CD14-positive monocyte (primary cell): ENCODE results near the gene ERICH3. TPM values are rescaled to one million over a fixed set of nuclear protein-coding genes. Genes with fewer than 3 reads are reported as not detected.

Source experiments
- DNase-seq, 3 donors: peaks; one replicate each; pipeline ENCODE4 v3.0.0-alpha.2; 2011 to 2022
- H2AFZ ChIP-seq: 2 replicates; pipeline ENCODE4 v1.6.0; 2012; ENCODE audit warnings: mild to moderate bottlenecking, low read depth, low read length, inconsistent platforms; ENCODE audit not compliant: insufficient read depth, poor library complexity, severe bottlenecking
- H3K27ac ChIP-seq, 2 donors: 1 replicate in 1 of 2; 2 replicates in 1 of 2; pipeline ENCODE4 v1.5.1; 2012 to 2013; ENCODE audit warnings: low read length in 2 of 2, control low read depth in 1 of 2, inconsistent platforms in 1 of 2, low read depth in 1 of 2, mild to moderate bottlenecking in 1 of 2
- H3K27me3 ChIP-seq, 2 donors: one replicate each; pipeline versions ENCODE4 v1.6.0 to v1.6.1; 2011 to 2013; ENCODE audit warnings: low read length in 2 of 2; ENCODE audit not compliant: control insufficient read depth in 2 of 2, insufficient read depth in 2 of 2
- H3K36me3 ChIP-seq, 2 donors: replicated peaks in 1 of 2; 1 replicate in 1 of 2; 2 replicates in 1 of 2; pipeline versions ENCODE4 v1.5.1 to v1.6.1; 2012 to 2013; ENCODE audit warnings: low read length in 2 of 2, control low read depth in 1 of 2, inconsistent platforms in 1 of 2, mild to moderate bottlenecking in 1 of 2; ENCODE audit not compliant: insufficient read depth in 2 of 2, control insufficient read depth in 1 of 2
- H3K4me1 ChIP-seq, 2 donors: 1 replicate in 1 of 2; 2 replicates in 1 of 2; pipeline versions ENCODE4 v1.5.1 to v1.6.1; 2012 to 2013; ENCODE audit warnings: low read length in 2 of 2, control low read depth in 1 of 2, inconsistent platforms in 1 of 2, mild to moderate bottlenecking in 1 of 2, moderate library complexity in 1 of 2; ENCODE audit not compliant: insufficient read depth in 2 of 2, control insufficient read depth in 1 of 2
- H3K4me2 ChIP-seq: replicated peaks from 2 replicates; pipeline ENCODE3; 2012; ENCODE audit warnings: low read length, moderate library complexity, mild to moderate bottlenecking; ENCODE audit not compliant: poor library complexity, severe bottlenecking; ENCODE audit errors: extremely low read depth
- H3K4me3 ChIP-seq, 3 experiments: fragments of 200-600 bp in 1 of 3; sonication (generic) in 1 of 3; replicated peaks in 1 of 3; 1 replicate in 2 of 3; 2 replicates in 1 of 3; pipeline ENCODE4 v1.5.1; 2011 to 2013; ENCODE audit warnings: low read length in 3 of 3, mild to moderate bottlenecking in 3 of 3, control low read depth in 2 of 3, low read depth in 2 of 3, inconsistent platforms in 1 of 3, moderate library complexity in 1 of 3
- H3K79me2 ChIP-seq: 2 replicates; pipeline ENCODE4 v1.6.0; 2012; ENCODE audit warnings: mild to moderate bottlenecking, control low read depth, inconsistent platforms, low read length, moderate library complexity; ENCODE audit not compliant: insufficient read depth
- H3K9ac ChIP-seq: 2 replicates; pipeline ENCODE4 v1.6.0; 2017; ENCODE audit warnings: low read length, mild to moderate bottlenecking; ENCODE audit not compliant: insufficient read depth, poor library complexity, severe bottlenecking
- H3K9me3 ChIP-seq, 2 donors: replicated peaks in 1 of 2; 1 replicate in 1 of 2; 2 replicates in 1 of 2; pipeline versions ENCODE4 v1.5.1 to v1.6.1; 2012 to 2013; ENCODE audit warnings: low read length in 2 of 2, control low read depth in 1 of 2; ENCODE audit not compliant: control insufficient read depth in 1 of 2, insufficient read depth in 1 of 2
- H4K20me1 ChIP-seq: 2 replicates; pipeline ENCODE4 v1.6.0; 2012; ENCODE audit warnings: mild to moderate bottlenecking, low read length, control low read depth, moderate library complexity; ENCODE audit not compliant: insufficient read depth
- H3K27ac Mint-ChIP-seq, 7 donors: one replicate each; pipeline ENCODE4 v1.8.0; 2020; ENCODE audit warnings: mild to moderate bottlenecking in 7 of 7, mixed read lengths in 7 of 7, moderate library complexity in 6 of 7, inconsistent platforms in 2 of 7
- H3K27me3 Mint-ChIP-seq, 3 donors: one replicate each; pipeline ENCODE4 v1.8.0; 2021 to 2022; ENCODE audit warnings: low read depth in 3 of 3, mild to moderate bottlenecking in 3 of 3, mixed read lengths in 3 of 3, moderate library complexity in 3 of 3, inconsistent platforms in 1 of 3
- H3K36me3 Mint-ChIP-seq, 2 donors: one replicate each; pipeline ENCODE4 v1.8.0; 2020; ENCODE audit warnings: mixed read lengths in 2 of 2, inconsistent platforms in 1 of 2, mild to moderate bottlenecking in 1 of 2
- H3K4me1 Mint-ChIP-seq: one replicate; pipeline ENCODE4 v1.8.0; 2020; ENCODE audit warnings: mild to moderate bottlenecking, mixed read lengths
- H3K4me3 Mint-ChIP-seq, 2 donors: one replicate each; pipeline ENCODE4 v1.8.0; 2020; ENCODE audit warnings: mild to moderate bottlenecking in 2 of 2, mixed read lengths in 2 of 2, moderate library complexity in 1 of 2
- H3K9me3 Mint-ChIP-seq, 7 donors: one replicate each; pipeline ENCODE4 v1.8.0; 2020 to 2022; ENCODE audit warnings: mixed read lengths in 7 of 7, mild to moderate bottlenecking in 6 of 7, moderate library complexity in 6 of 7, inconsistent platforms in 2 of 7
- CTCF ChIP-seq: fragments of 200-600 bp; IDR thresholded peaks from one replicate; pipeline ENCODE4 v1.8.0; 2022; ENCODE audit warnings: antibody characterized with exemption, mild to moderate bottlenecking
- WGBS: methylation state at CpG from one replicate; pipeline ENCODE4 v1.1.5; 2013; ENCODE audit warnings: missing lambda C conversion rate; ENCODE audit not compliant: insufficient coverage; 5-methylcytosine and 5-hydroxymethylcytosine counted together
- intact Hi-C, 2 donors: fragments of 100-400 bp; cut with micrococcal nuclease; formaldehyde crosslinking; loops; one replicate each; pipeline versions ENCODE4 v1.15.0 to v1.15.1; 2023
- polyA plus RNA-seq, 3 donors: library from polyadenylated mRNA; depleted of rRNA in 1 of 3; unstranded in 2 of 3; stranded (reverse) in 1 of 3; fragments of 300-500 nt in 2 of 3; fragments of >200 nt in 1 of 3; fragmentation: Illumina TruSeq in 2 of 3; gene quantifications; 1 replicate in 2 of 3; 2 replicates in 1 of 3; pipeline ENCODE4 v1.2.3, GENCODE V29; 2012 to 2021

The ERICH3 gene
- polyA plus RNA-seq, 3 donors, result not detected

GRCh38 chr1:74690364-74690696 lies 16.7 kb upstream of the ERICH3 start:
- TF ChIP-seq CTCF, result no peak
- Mint-ChIP-seq H3K4me3 (no peak overlapping the region), H3K4me1 (no peaks in the 10 kb centered on the region), H3K36me3 (no peaks in the 10 kb centered on the region), H3K27me3 (peaks cover 0 to 2% (median 0%) of the 10 kb centered on the region in 3 donors), H3K27ac (no peak overlapping the region), H3K9me3 (no peaks in the 10 kb centered on the region)
- H3K9me3 ChIP-seq, result no peaks in the 10 kb centered on the region
- intact Hi-C loops, result no loop called here
- H3K36me3 ChIP-seq, result no peaks in the 10 kb centered on the region
- no peak for DNase-seq
- no CpG with 5 or more reads among the region's 2 CpGs for WGBS
- no peaks in the 10 kb centered on the region for H4K20me1 ChIP-seq
- H3K4me2 ChIP-seq, result no peak overlapping the region
- H2AFZ ChIP-seq, result no peak overlapping the region
- no peaks in the 10 kb centered on the region for H3K79me2 ChIP-seq
- no peaks in the 10 kb centered on the region for H3K27me3 ChIP-seq
- no peaks in the 10 kb centered on the region for H3K4me1 ChIP-seq
- H3K9ac ChIP-seq, result no peak overlapping the region
- H3K27ac ChIP-seq, result no peak overlapping the region
- H3K4me3 ChIP-seq, result no peak overlapping the region

- Mint-ChIP-seq H3K4me1 (no peaks in the 10 kb centered on the region), H3K4me3 (no peak overlapping the region), H3K9me3 (no peaks in the 10 kb centered on the region), H3K36me3 (no peaks in the 10 kb centered on the region), H3K27ac (no peak overlapping the region), H3K27me3 (peaks cover 0 to 2% (median 0%) of the 10 kb centered on the region in 3 donors)
- intact Hi-C loops, result no loop called here
- Histone ChIP-seq H3K4me3 (no peak overlapping the region), H3K9ac (no peak overlapping the region), H4K20me1 (no peaks in the 10 kb centered on the region), H3K79me2 (no peaks in the 10 kb centered on the region), H3K9me3 (no peaks in the 10 kb centered on the region), H3K4me2 (no peak overlapping the region), H3K4me1 (no peaks in the 10 kb centered on the region), H3K27ac (no peak overlapping the region), H2AFZ (no peak overlapping the region), H3K27me3 (no peaks in the 10 kb centered on the region), H3K36me3 (no peaks in the 10 kb centered on the region)
- DNase-seq, result peak; percentile 6 to 26 (median 13)
- no CpG with 5 or more reads among the region's 5 CpGs for WGBS
- TF ChIP-seq CTCF, result peak; percentile 86
Measured at GRCh38 chr1:74689621-74690363, 16.2 kb upstream of the ERICH3 start.
